SH-SY5Y (cell line): Measurements from ENCODE around the gene NLK.

ENCODE experiments used
- GATA2 ChIP-seq: IDR thresholded peaks from 2 replicates; pipeline ENCODE4 v1.6.1; 2011; ENCODE audit warnings: mild to moderate bottlenecking, low read depth, low read length
- GATA3 ChIP-seq: IDR thresholded peaks from 2 replicates; pipeline ENCODE4 v1.6.1; 2011; ENCODE audit warnings: low read depth, mild to moderate bottlenecking, low read length, moderate library complexity

Gene NLK

GRCh38 chr17:28173031-28173561 lies 130.6 kb downstream of the NLK start:
- TF ChIP-seq GATA3 (no peak), GATA2 (no peak)

- TF ChIP-seq GATA3 = no peak
- no peak for TF ChIP-seq GATA2
Measured at GRCh38 chr17:28173801-28174200, 131.3 kb downstream of the NLK start.

- TF ChIP-seq GATA2 (no peak), GATA3 (no peak)
Measured at GRCh38 chr17:28174352-28175046, 132.0 kb downstream of the NLK start.

- TF ChIP-seq GATA3 (no peak), GATA2 (no peak)
Measured at GRCh38 chr17:28177351-28177750, 134.9 kb downstream of the NLK start.

GRCh38 chr17:28178800-28179199 lies 136.3 kb downstream of the NLK start:
- TF ChIP-seq GATA3 (no peak), GATA2 (no peak)

- TF ChIP-seq GATA3 (no peak), GATA2 (no peak)
Measured at GRCh38 chr17:28180449-28180848, 138.0 kb downstream of the NLK start.

GRCh38 chr17:28181568-28181967 lies 139.1 kb downstream of the NLK start:
- TF ChIP-seq GATA2 = no peak
- TF ChIP-seq GATA3 = no peak

- TF ChIP-seq GATA3 (peak; percentile 92), GATA2 (peak; percentile 89)
Measured at GRCh38 chr17:28182559-28182958, 140.1 kb downstream of the NLK start.

- TF ChIP-seq GATA2 (no peak), GATA3 (no peak)
Measured at GRCh38 chr17:28185658-28186057, 143.2 kb downstream of the NLK start.

- TF ChIP-seq GATA2 (no peak), GATA3 (no peak)
Measured at GRCh38 chr17:28187931-28188330, 145.5 kb downstream of the NLK start.

- TF ChIP-seq GATA2 = peak; percentile 62
- TF ChIP-seq GATA3 = no peak; the same call in 1 of the 2 replicates
Measured at GRCh38 chr17:28188841-28189263, 146.4 kb downstream of the NLK start.

GRCh38 chr17:28189667-28190066 lies 147.2 kb downstream of the NLK start:
- TF ChIP-seq GATA3 = no peak; the same call in 1 of the 2 replicates
- no peak for TF ChIP-seq GATA2

GRCh38 chr17:28191018-28191417 lies 148.5 kb downstream of the NLK start:
- TF ChIP-seq GATA3 = no peak
- no peak for TF ChIP-seq GATA2

GRCh38 chr17:28193241-28193640 lies 150.8 kb downstream of the NLK start:
- no peak for TF ChIP-seq GATA3
- TF ChIP-seq GATA2 = no peak

GRCh38 chr17:28194382-28194781 lies 151.9 kb downstream of the NLK start:
- TF ChIP-seq GATA2 = no peak
- no peak for TF ChIP-seq GATA3

- no peak for TF ChIP-seq GATA3
- TF ChIP-seq GATA2 = no peak
Measured at GRCh38 chr17:28196636-28197035, 154.2 kb downstream of the NLK start.
